Vein endothelial cell (primary cell): ENCODE measurements around the gene NHERF1. TPM values are rescaled to one million over a fixed set of nuclear protein-coding genes. Genes with fewer than 3 reads are reported as not detected.

ENCODE experiments used
- total RNA-seq: library from RNA; depleted of rRNA; stranded (reverse); fragments of >200 nt; gene quantifications from 2 replicates; pipeline ENCODE4 v1.2.3, GENCODE V29; 2012

Gene NHERF1
- 13.7 and 17.0 TPM in 2 replicates for total RNA-seq

DNA sequence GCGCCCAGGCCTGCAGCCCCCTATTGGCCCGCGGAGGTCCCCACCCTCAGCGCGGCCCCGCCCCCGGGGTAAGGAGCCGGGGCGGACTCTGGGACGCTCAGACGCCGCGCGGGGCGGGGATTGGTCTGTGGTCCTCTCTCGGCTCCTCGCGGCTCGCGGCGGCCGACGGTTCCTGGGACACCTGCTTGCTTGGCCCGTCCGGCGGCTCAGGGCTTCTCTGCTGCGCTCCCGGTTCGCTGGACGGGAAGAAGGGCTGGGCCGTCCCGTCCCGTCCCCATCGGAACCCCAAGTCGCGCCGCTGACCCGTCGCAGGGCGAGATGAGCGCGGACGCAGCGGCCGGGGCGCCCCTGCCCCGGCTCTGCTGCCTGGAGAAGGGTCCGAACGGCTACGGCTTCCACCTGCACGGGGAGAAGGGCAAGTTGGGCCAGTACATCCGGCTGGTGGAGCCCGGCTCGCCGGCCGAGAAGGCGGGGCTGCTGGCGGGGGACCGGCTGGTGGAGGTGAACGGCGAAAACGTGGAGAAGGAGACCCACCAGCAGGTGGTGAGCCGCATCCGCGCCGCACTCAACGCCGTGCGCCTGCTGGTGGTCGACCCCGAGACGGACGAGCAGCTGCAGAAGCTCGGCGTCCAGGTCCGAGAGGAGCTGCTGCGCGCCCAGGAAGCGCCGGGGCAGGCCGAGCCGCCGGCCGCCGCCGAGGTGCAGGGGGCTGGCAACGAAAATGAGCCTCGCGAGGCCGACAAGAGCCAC is at the start of gene NHERF1:
Gene NHERF1 (plus strand): TSS at position 100 of the 750 bp plus-strand sequence. CDS start 219 bp downstream, at position 319.

GRCh38 chr17:74712756-74713155 is 35.7 kb upstream of the NHERF1 start, which contains the start of gene CD300LF:
Gene CD300LF (minus strand): TSS chr17:74712923. CDS start chr17:74712866, 57 bp downstream.

GRCh38 chr17:74736513-74737298 is 11.7 kb upstream of the NHERF1 start, which contains the start of gene RAB37:
Gene RAB37 (plus strand): TSS chr17:74737256. CDS start chr17:74737273, 17 bp downstream.

DNA sequence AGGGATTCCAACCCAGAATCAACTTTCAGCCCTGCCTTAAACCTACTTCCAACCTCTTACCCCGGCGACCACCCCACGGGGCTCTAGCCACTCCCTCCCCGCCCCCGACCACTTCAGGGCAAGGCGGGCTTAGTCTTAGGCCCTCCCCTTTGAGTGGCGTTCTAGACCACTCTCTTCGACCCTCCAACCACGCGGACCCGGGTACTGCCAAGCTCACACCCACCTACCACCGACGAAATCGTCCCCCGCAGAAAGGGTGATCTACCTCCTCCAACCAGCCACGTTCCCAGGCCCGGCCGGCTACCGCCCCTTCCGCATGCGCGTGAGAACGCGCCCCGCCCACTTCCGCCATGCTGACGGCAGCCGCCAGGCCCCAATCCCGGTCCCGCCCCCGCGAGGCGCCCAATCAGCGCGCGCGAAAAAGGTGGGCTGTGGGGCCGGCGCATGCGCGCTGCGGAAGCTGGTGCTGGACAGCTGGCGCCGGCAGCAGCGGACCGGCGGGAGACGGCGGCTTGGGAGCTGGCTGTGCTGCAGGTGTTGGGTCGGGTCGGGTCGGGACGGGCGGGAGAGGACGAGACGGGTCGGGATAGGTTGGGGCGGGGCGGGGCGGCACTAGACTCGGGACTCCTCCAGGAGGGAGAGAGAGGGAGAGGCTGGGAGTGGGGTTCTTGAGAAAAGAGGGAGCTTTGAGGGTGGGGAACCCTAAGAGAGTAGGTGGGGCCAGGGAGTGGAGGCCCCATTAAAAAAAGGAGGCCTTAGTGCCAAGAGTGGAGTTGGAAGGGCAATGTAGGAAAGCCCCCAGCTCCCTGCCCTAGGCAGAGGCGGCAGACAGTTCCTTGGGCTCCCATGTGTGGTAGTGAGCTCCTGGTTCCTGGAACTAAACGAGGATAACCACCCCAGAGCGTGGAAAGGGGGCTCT is 27.9 kb downstream of the NHERF1 start, which contains the start of gene NAT9:
Gene NAT9 (minus strand): TSS at position 302 of the 919 bp plus-strand sequence. CDS start 647 bp downstream, outside the sequence.

Other genes starting within 250 kb of the NHERF1 start
- not detected in 2 replicates for gene CD300LB, start 217.2 kb upstream of the NHERF1 start, total RNA-seq
- gene CD300C, start 202.5 kb upstream of the NHERF1 start, total RNA-seq, result not detected in 2 replicates
- gene CD300H, start 181.1 kb upstream of the NHERF1 start, total RNA-seq, result not detected in 2 replicates
- gene CD300LD, start 156.3 kb upstream of the NHERF1 start, total RNA-seq, result not detected in 2 replicates
- not detected in 2 replicates for gene CD300E, start 124.9 kb upstream of the NHERF1 start, total RNA-seq
- gene CD300LF, start 35.7 kb upstream of the NHERF1 start, total RNA-seq, result not detected in 2 replicates
- 0.33 and 0.67 TPM in 2 replicates for gene RAB37, start 11.4 kb upstream of the NHERF1 start, total RNA-seq
- gene NAT9, start 27.7 kb downstream of the NHERF1 start, total RNA-seq, result 33.3 and 34.8 TPM in 2 replicates
- gene GRIN2C, start 111.3 kb downstream of the NHERF1 start, total RNA-seq, result 0.19 TPM in 1 of 2 replicates, not detected in the other
- gene FDXR, start 124.4 kb downstream of the NHERF1 start, total RNA-seq, result 40.4 and 43.8 TPM in 2 replicates
- not detected in 2 replicates for gene FADS6, start 145.0 kb downstream of the NHERF1 start, total RNA-seq
- not detected in 2 replicates for gene USH1G, start 174.6 kb downstream of the NHERF1 start, total RNA-seq
- gene OTOP2, start 175.6 kb downstream of the NHERF1 start, total RNA-seq, result not detected in 2 replicates
- not detected in 2 replicates for gene OTOP3, start 187.3 kb downstream of the NHERF1 start, total RNA-seq
- gene HID1, start 224.1 kb downstream of the NHERF1 start, total RNA-seq, result 38.4 and 39.8 TPM in 2 replicates
- 26.1 and 27.1 TPM in 2 replicates for gene CDR2L, start 239.0 kb downstream of the NHERF1 start, total RNA-seq